HCT116 (cell line): ENCODE results near the gene ATP8A1. TPM values are rescaled to one million over a fixed set of nuclear protein-coding genes. Genes with fewer than 3 reads are reported as not detected.

Source experiments
- ATAC-seq: fragments of 200-7000 bp; cut with Tn5 transposase; 2 replicates; pipeline ENCODE4 v1.9.1; 2020; ENCODE audit warnings: mild to moderate bottlenecking, moderate library complexity
- BruUV-seq: library from RNA; stranded (reverse); fragments of 400-500 nt; replicated peaks from 2 replicates; lab custom pipeline; 2021; lab: Mats Ljungman, UMichigan
- CTCF ChIA-PET: fragments of 300-600 bp; sonication (Branson Sonifier 250); formaldehyde crosslinking; loops from one replicate; lab custom pipeline; 2021; ENCODE audit warnings: antibody characterized with exemption; lab: Charles Lee
- POLR2A ChIA-PET: fragments of 300-600, 350-600 bp; sonication (Branson Sonifier 250); formaldehyde crosslinking; loops from one replicate; lab custom pipeline; 2021; ENCODE audit warnings: antibody characterized with exemption; lab: Charles Lee
- RAD21 ChIA-PET, 2 experiments: fragments of 300-600 bp; sonication (Branson Sonifier 250); formaldehyde crosslinking; loops; one replicate each; lab custom pipeline; 2023; ENCODE audit warnings: low total read pairs in 2 of 2; ENCODE audit not compliant: uncharacterized antibody in 2 of 2, unreplicated experiment in 2 of 2, low non-redundant PET in 1 of 2; lab: Charles Lee
- DNase-seq: peaks from one replicate; pipeline ENCODE4 v3.0.0-alpha.2; 2010; ENCODE audit warnings: low read depth, low spot score
- H2AFZ ChIP-seq: fragments of 200-600 bp; shearing (Covaris generic), sonication (generic); 2 replicates; pipeline ENCODE4 v1.6.1; 2017; ENCODE audit warnings: low read depth, mixed run types, mixed read lengths, antibody characterized with exemption, low read length; ENCODE audit not compliant: poor library complexity, severe bottlenecking
- H3K27ac ChIP-seq: 2 replicates; pipeline ENCODE4 v1.5.1; 2012; ENCODE audit warnings: low read depth, low read length
- H3K27me3 ChIP-seq: fragments of 200-600 bp; sonication (generic); 2 replicates; pipeline ENCODE4 v1.6.1; 2016; ENCODE audit warnings: mixed run types, low read length, mixed read lengths; ENCODE audit not compliant: insufficient read depth
- H3K36me3 ChIP-seq, 2 experiments: fragments of 200-500 bp in 1 of 2; fragments of 200-600 bp in 1 of 2; sonication (Bioruptor generic) in 1 of 2; sonication (generic) in 1 of 2; 2 replicates each; pipeline versions ENCODE4 v1.5.1 to v1.6.1; 2014 to 2016; ENCODE audit warnings: low read length in 2 of 2, inconsistent platforms in 1 of 2, mixed read lengths in 1 of 2, mixed run types in 1 of 2; ENCODE audit not compliant: insufficient read depth in 2 of 2, control insufficient read depth in 1 of 2
- H3K4me1 ChIP-seq, 2 experiments: fragments of 200-600 bp in 1 of 2; sonication (generic) in 1 of 2; 2 replicates each; pipeline versions ENCODE4 v1.5.1 to v1.6.1; 2012 to 2017; ENCODE audit warnings: low read length in 2 of 2, inconsistent platforms in 1 of 2, mild to moderate bottlenecking in 1 of 2, mixed read lengths in 1 of 2, mixed run types in 1 of 2, moderate library complexity in 1 of 2; ENCODE audit not compliant: insufficient read depth in 2 of 2, control insufficient read depth in 1 of 2
- H3K4me2 ChIP-seq: fragments of 200-600 bp; sonication (generic); 2 replicates; pipeline ENCODE4 v1.6.1; 2017; ENCODE audit warnings: mixed run types, low read length, mixed read lengths
- H3K4me3 ChIP-seq, 2 experiments: fragments of 200-600 bp in 1 of 2; sonication (generic) in 1 of 2; replicated peaks in 1 of 2; 2 replicates each; pipeline ENCODE4 v1.5.1; 2011 to 2016; ENCODE audit warnings: low read length in 2 of 2, control low read depth in 1 of 2, low read depth in 1 of 2, mild to moderate bottlenecking in 1 of 2, mixed read lengths in 1 of 2, mixed run types in 1 of 2
- H3K79me2 ChIP-seq: fragments of 200-600 bp; sonication (generic); 2 replicates; pipeline ENCODE4 v1.6.1; 2017; ENCODE audit warnings: mild to moderate bottlenecking, mixed run types, low read length, moderate library complexity, mixed read lengths; ENCODE audit not compliant: insufficient read depth
- H3K9ac ChIP-seq: fragments of 200-600 bp; sonication (generic); 2 replicates; pipeline ENCODE4 v1.6.1; 2016; ENCODE audit warnings: low read length, mixed read lengths
- H3K9me2 ChIP-seq: fragments of 200-600 bp; sonication (generic), shearing (Covaris generic); 2 replicates; pipeline ENCODE4 v1.6.1; 2017; ENCODE audit warnings: mixed run types, mild to moderate bottlenecking, moderate library complexity; ENCODE audit not compliant: insufficient read depth
- H3K9me3 ChIP-seq, 2 experiments: fragments of 200-500 bp in 1 of 2; fragments of 200-600 bp in 1 of 2; sonication (Bioruptor generic) in 1 of 2; sonication (generic) in 1 of 2; 2 replicates each; pipeline ENCODE4 v1.6.1; 2014 to 2017; ENCODE audit warnings: low read length in 2 of 2, mixed read lengths in 2 of 2, inconsistent platforms in 1 of 2, low read depth in 1 of 2, mild to moderate bottlenecking in 1 of 2, mixed run types in 1 of 2, moderate library complexity in 1 of 2; ENCODE audit not compliant: control insufficient read depth in 1 of 2, insufficient read depth in 1 of 2
- H4K20me1 ChIP-seq: fragments of 200-600 bp; sonication (generic), shearing (Covaris generic); 2 replicates; pipeline ENCODE4 v1.6.1; 2017; ENCODE audit warnings: mixed run types, mild to moderate bottlenecking, moderate library complexity; ENCODE audit not compliant: insufficient read depth
- ATF3 ChIP-seq: IDR thresholded peaks from 2 replicates; pipeline ENCODE4 v1.6.1; 2012
- CBX3 ChIP-seq: IDR thresholded peaks from 2 replicates; pipeline ENCODE4 v1.6.1; 2012; ENCODE audit warnings: low read depth
- EZH2 ChIP-seq: fragments of 200-600 bp; sonication (generic); IDR thresholded peaks from 2 replicates; pipeline ENCODE4 v1.6.1; 2017; ENCODE audit warnings: antibody characterized with exemption, mixed run types
- JUND ChIP-seq: IDR thresholded peaks from 2 replicates; pipeline ENCODE4 v1.6.1; 2012
- POLR2A ChIP-seq: IDR thresholded peaks from 2 replicates; pipeline ENCODE4 v1.7.0; 2011; ENCODE audit warnings: borderline replicate concordance; ENCODE audit not compliant: insufficient read depth, insufficient read length; ENCODE audit errors: extremely low read depth
- POLR2AphosphoS5 ChIP-seq: IDR thresholded peaks from 2 replicates; pipeline ENCODE4 v1.6.1; 2011; ENCODE audit warnings: mild to moderate bottlenecking, low read depth, low read length, moderate library complexity
- TCF7L2 ChIP-seq: IDR thresholded peaks from 2 replicates; pipeline ENCODE4 v1.7.0; 2011; ENCODE audit warnings: borderline replicate concordance, inconsistent platforms; ENCODE audit not compliant: insufficient read depth, insufficient read length; ENCODE audit errors: extremely low read depth
- YY1 ChIP-seq: IDR thresholded peaks from 2 replicates; pipeline ENCODE4 v1.6.1; 2011; ENCODE audit warnings: low read length, low read depth, moderate library complexity, mild to moderate bottlenecking; ENCODE audit not compliant: insufficient replicate concordance; ENCODE audit errors: extremely low read depth
- ZNF274 ChIP-seq: fragments of 200-500 bp; sonication (Bioruptor generic); IDR thresholded peaks from 2 replicates; pipeline ENCODE4 v1.6.1; 2014; ENCODE audit warnings: mild to moderate bottlenecking, low read depth, low read length, inconsistent platforms
- intact Hi-C: fragments of 100-400 bp; cut with micrococcal nuclease; formaldehyde crosslinking; loops from 2 replicates; pipeline ENCODE4 v1.10.0; 2022
- total RNA-seq: library from RNA; stranded (reverse); gene quantifications from one replicate; pipeline ENCODE4 v1.2.1, GENCODE V29; 2021; ENCODE audit not compliant: unreplicated experiment
- TF ChIP-seq, protein P1 (sequence below): IDR thresholded peaks from 2 replicates; pipeline ENCODE4 v1.6.1; 2012; ENCODE audit warnings: low read depth

The ATP8A1 gene
- total RNA-seq, 1 experiment from 2014 or later: 1.9 TPM

DNA sequence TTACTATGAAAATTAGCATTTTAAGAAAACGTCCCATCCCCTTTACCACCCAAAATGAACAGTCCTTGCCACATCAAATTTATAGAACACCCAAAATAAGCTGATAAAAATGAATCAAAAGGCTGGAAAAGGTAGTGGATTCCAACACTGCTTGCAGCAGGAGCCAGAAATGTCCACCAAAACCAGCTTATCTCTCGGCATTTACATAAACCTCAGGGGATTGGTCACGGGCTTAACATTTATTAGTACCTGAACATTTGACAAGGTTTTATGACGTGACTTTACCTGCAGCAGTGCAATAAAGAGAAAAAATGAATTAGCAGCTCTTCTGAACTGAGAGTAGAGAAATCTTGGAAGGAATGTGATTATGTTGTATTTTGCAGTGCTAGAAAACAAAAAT is 31.6 kb downstream of the ATP8A1 start:
- POLR2A ChIA-PET: no interaction called here

DNA sequence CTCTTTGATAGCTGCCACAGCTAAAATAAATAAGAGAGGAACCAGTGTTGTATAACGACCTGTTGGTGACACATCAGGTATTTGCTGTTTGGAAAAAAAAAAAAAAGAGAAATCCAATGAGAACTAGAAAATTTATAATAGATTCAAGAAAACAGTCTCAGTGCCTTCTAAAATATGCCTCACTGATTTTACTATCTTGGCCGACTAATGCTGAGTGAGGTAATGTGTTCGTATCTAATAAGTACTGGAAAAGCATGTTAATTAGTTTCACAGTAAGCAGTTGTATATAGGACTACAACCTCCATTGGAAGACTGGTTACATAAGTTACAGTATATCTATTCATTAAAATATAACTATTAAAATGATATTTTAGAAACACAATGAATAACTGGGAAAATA is 32.4 kb downstream of the ATP8A1 start:
- no peak for DNase-seq
- TF ChIP-seq, protein P1, sequence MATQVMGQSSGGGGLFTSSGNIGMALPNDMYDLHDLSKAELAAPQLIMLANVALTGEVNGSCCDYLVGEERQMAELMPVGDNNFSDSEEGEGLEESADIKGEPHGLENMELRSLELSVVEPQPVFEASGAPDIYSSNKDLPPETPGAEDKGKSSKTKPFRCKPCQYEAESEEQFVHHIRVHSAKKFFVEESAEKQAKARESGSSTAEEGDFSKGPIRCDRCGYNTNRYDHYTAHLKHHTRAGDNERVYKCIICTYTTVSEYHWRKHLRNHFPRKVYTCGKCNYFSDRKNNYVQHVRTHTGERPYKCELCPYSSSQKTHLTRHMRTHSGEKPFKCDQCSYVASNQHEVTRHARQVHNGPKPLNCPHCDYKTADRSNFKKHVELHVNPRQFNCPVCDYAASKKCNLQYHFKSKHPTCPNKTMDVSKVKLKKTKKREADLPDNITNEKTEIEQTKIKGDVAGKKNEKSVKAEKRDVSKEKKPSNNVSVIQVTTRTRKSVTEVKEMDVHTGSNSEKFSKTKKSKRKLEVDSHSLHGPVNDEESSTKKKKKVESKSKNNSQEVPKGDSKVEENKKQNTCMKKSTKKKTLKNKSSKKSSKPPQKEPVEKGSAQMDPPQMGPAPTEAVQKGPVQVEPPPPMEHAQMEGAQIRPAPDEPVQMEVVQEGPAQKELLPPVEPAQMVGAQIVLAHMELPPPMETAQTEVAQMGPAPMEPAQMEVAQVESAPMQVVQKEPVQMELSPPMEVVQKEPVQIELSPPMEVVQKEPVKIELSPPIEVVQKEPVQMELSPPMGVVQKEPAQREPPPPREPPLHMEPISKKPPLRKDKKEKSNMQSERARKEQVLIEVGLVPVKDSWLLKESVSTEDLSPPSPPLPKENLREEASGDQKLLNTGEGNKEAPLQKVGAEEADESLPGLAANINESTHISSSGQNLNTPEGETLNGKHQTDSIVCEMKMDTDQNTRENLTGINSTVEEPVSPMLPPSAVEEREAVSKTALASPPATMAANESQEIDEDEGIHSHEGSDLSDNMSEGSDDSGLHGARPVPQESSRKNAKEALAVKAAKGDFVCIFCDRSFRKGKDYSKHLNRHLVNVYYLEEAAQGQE: no peak
- TF ChIP-seq ATF3: no peak
- TF ChIP-seq YY1: no peak
- no peak for TF ChIP-seq TCF7L2
- TF ChIP-seq CBX3: no peak
- no peak for TF ChIP-seq POLR2AphosphoS5
- no peak for TF ChIP-seq JUND
- TF ChIP-seq, all 23 proteins: peak for 0
- CTCF ChIA-PET: no interaction called here
- Histone ChIP-seq H3K27ac (no peak overlapping the region), H3K9me2 (no peaks in the 10 kb centered on the region), H3K4me1 (no peaks in the 10 kb centered on the region), H2AFZ (no peak overlapping the region), H3K9ac (no peak overlapping the region), H3K27me3 (peaks cover 20% of the 10 kb centered on the region), H3K4me2 (no peak overlapping the region), H3K36me3 (no peaks in the 10 kb centered on the region), H3K9me3 (no peaks in the 10 kb centered on the region), H3K4me3 (no peak overlapping the region), H3K79me2 (no peaks in the 10 kb centered on the region), H4K20me1 (no peaks in the 10 kb centered on the region)
- ATAC-seq: no peak
- intact Hi-C loops: no loop called here
- POLR2A ChIA-PET: no interaction called here
- RAD21 ChIA-PET: no interaction called here
- BruUV-seq: no TSS peak

More for the DNA sequence above, 31.6 kb downstream of the ATP8A1 start:
- Histone ChIP-seq H3K9ac (no peak overlapping the region), H3K9me3 (no peaks in the 10 kb centered on the region), H3K79me2 (no peaks in the 10 kb centered on the region), H3K4me1 (no peaks in the 10 kb centered on the region), H3K4me3 (no peak overlapping the region), H3K27ac (no peak overlapping the region), H4K20me1 (no peaks in the 10 kb centered on the region), H3K36me3 (no peaks in the 10 kb centered on the region), H3K27me3 (peaks cover 20% of the 10 kb centered on the region), H2AFZ (no peak overlapping the region), H3K9me2 (no peaks in the 10 kb centered on the region), H3K4me2 (no peak overlapping the region)
- RAD21 ChIA-PET: no interaction called here
- TF ChIP-seq, protein P1: no peak
- TF ChIP-seq POLR2AphosphoS5 (no peak), ZNF274 (no peak), EZH2 (no peak), CBX3 (no peak), POLR2A (no peak)
- BruUV-seq: no TSS peak
- ATAC-seq (no peak), DNase-seq (no peak)
- CTCF ChIA-PET: no interaction called here
- intact Hi-C loops: no loop called here
